ENCODE results near the gene RNF222. TPM values are rescaled to one million over a fixed set of nuclear protein-coding genes. Genes with fewer than 3 reads are reported as not detected.

The RNF222 gene
- total RNA-seq, 4 donors from 2014 or later, result not detected

- 93% methylated on average over 3 of the region's 3 CpGs; no CpG with 5 or more reads in 1 of the 2 donors for WGBS, 2 donors (ENCODE audit: low coverage in 1 of 2)
- intact Hi-C loops (cut with DNase I; ENCODE audit: low total_unique reads) (no loop called here), in situ Hi-C loops (cut with MboI; ENCODE audit: low pct_ligation_motif_present in 1 of 4, low pct_unique_long_range_greater_than_20kb in 1 of 4, low sequenced_read_pairs in 3 of 4) (no loop called here)
- H3K27ac ChIP-seq, result peak overlapping the region in 1 of 4 donors; percentile 18
- no peaks in the 10 kb centered on the region for H3K27me3 ChIP-seq
- no peaks in the 10 kb centered on the region for H3K36me3 ChIP-seq
- H3K9me3 ChIP-seq, result no peaks in the 10 kb centered on the region
- H3K4me1 ChIP-seq, result peaks cover 0 to 5% (median 0%) of the 10 kb centered on the region in 4 donors
- TF ChIP-seq POLR2A (IDR thresholded peaks at IDR 0.05) (no peak), POLR2AphosphoS5 (IDR thresholded peaks at IDR 0.05) (no peak), EP300 (IDR thresholded peaks at IDR 0.05; ENCODE audit: low read depth) (no peak), CTCF (IDR thresholded peaks at IDR 0.05) (no peak)
- DNase-seq, result no peak
- no peak overlapping the region for H3K4me3 ChIP-seq
Observed at GRCh38 chr17:8426802-8427201, 29.2 kb upstream of the RNF222 start.

GRCh38 chr17:8426094-8426720 is 28.6 kb upstream of the RNF222 start:
- in situ Hi-C loops (cut with MboI; ENCODE audit: low pct_ligation_motif_present in 1 of 4, low pct_unique_long_range_greater_than_20kb in 1 of 4, low sequenced_read_pairs in 3 of 4), result no loop called here
- intact Hi-C loops (cut with DNase I; ENCODE audit: low total_unique reads), result no loop called here
- no peaks in the 10 kb centered on the region for H3K9me3 ChIP-seq
- WGBS, 2 donors (ENCODE audit: low coverage in 1 of 2), result 37 to 50% methylated on average over 3 to 6 of the region's 6 CpGs
- no peak overlapping the region for H3K4me3 ChIP-seq
- peaks cover 0 to 5% (median 0%) of the 10 kb centered on the region in 4 donors for H3K4me1 ChIP-seq
- peak; percentile 68 for DNase-seq
- TF ChIP-seq POLR2A (IDR thresholded peaks at IDR 0.05), result no peak
- no peak for TF ChIP-seq CTCF (IDR thresholded peaks at IDR 0.05)
- TF ChIP-seq EP300 (IDR thresholded peaks at IDR 0.05; ENCODE audit: low read depth), result peak; percentile 51
- peak in 1 of 3 donors; percentile 32 for TF ChIP-seq POLR2AphosphoS5 (IDR thresholded peaks at IDR 0.05)
- no peaks in the 10 kb centered on the region for H3K27me3 ChIP-seq
- peak overlapping the region in 2 of 4 donors; percentile 13 to 43 for H3K27ac ChIP-seq
- H3K36me3 ChIP-seq, result no peaks in the 10 kb centered on the region

GRCh38 chr17:8421571-8421970 is 23.9 kb upstream of the RNF222 start:
- 65 to 71% methylated on average over 2 to 3 of the region's 3 CpGs for WGBS, 2 donors (ENCODE audit: low coverage in 1 of 2)
- H3K36me3 ChIP-seq, result no peaks in the 10 kb centered on the region
- DNase-seq, result no peak
- intact Hi-C loops (cut with DNase I; ENCODE audit: low total_unique reads) (no loop called here), in situ Hi-C loops (cut with MboI; ENCODE audit: low pct_ligation_motif_present in 1 of 4, low pct_unique_long_range_greater_than_20kb in 1 of 4, low sequenced_read_pairs in 3 of 4) (loop anchor here in 1 of 4 donors (25.0 kb wide), 1 partner anchor 316 kb away; the partner anchor contains the start of gene CCDC42)
- H3K27me3 ChIP-seq, result peaks cover 7% of the 10 kb centered on the region
- H3K27ac ChIP-seq, result no peak overlapping the region
- no peak for TF ChIP-seq POLR2AphosphoS5 (IDR thresholded peaks at IDR 0.05)
- no peak for TF ChIP-seq POLR2A (IDR thresholded peaks at IDR 0.05)
- TF ChIP-seq CTCF (IDR thresholded peaks at IDR 0.05), result no peak
- TF ChIP-seq EP300 (IDR thresholded peaks at IDR 0.05; ENCODE audit: low read depth), result no peak
- peaks cover 5 to 20% (median 8%) of the 10 kb centered on the region in 4 donors for H3K4me1 ChIP-seq
- no peaks in the 10 kb centered on the region for H3K9me3 ChIP-seq
- H3K4me3 ChIP-seq, result no peak overlapping the region

GRCh38 chr17:8420041-8420934 is 22.7 kb upstream of the RNF222 start:
- Histone ChIP-seq H3K9me3 (no peaks in the 10 kb centered on the region), H3K4me3 (no peak overlapping the region), H3K36me3 (no peaks in the 10 kb centered on the region), H3K27ac (peak overlapping the region; percentile 26 to 56 (median 48)), H3K4me1 (peaks cover 5 to 18% (median 8%) of the 10 kb centered on the region in 4 donors), H3K27me3 (peaks cover 13% of the 10 kb centered on the region)
- intact Hi-C loops (cut with DNase I; ENCODE audit: low total_unique reads) (no loop called here), in situ Hi-C loops (cut with MboI; ENCODE audit: low pct_ligation_motif_present in 1 of 4, low pct_unique_long_range_greater_than_20kb in 1 of 4, low sequenced_read_pairs in 3 of 4) (loop anchor here in 1 of 4 donors (25.0 kb wide), 1 partner anchor 317 kb away; the partner anchor contains the start of gene CCDC42)
- TF ChIP-seq EP300 (IDR thresholded peaks at IDR 0.05; ENCODE audit: low read depth) (no peak), POLR2AphosphoS5 (IDR thresholded peaks at IDR 0.05) (peak in 2 of 3 donors; percentile 58 to 67)
- peak; percentile 71 for DNase-seq
- WGBS, 2 donors (ENCODE audit: low coverage in 1 of 2), result 20 to 29% methylated on average over 5 of the region's 5 CpGs

Measured in transverse colon (tissue), 4 donors.